BLaER1 (cell line): Measurements from ENCODE around the gene CACUL1.
A peak's percentile ranks its signal among the peaks of the same experiment; 100 is the strongest.
"Not testable (repeated sequence)": the region's sequence is repeated elsewhere in the genome, so short reads cannot be mapped to it uniquely, and the experiment has no call there.

Experiments
- H3K27ac ChIP-seq: shearing (Covaris generic); formaldehyde crosslinking; 2 replicates; pipeline ENCODE4 v1.8.1; 2022
- H3K27me3 ChIP-seq: shearing (Covaris generic); formaldehyde crosslinking; 2 replicates; pipeline ENCODE4 v1.8.1; 2022
- H3K36me3 ChIP-seq: shearing (Covaris generic); formaldehyde crosslinking; 2 replicates; pipeline ENCODE4 v1.8.1; 2022
- H3K4me1 ChIP-seq: shearing (Covaris generic); formaldehyde crosslinking; 2 replicates; pipeline ENCODE4 v1.8.1; 2022
- H3K4me2 ChIP-seq: shearing (Covaris generic); formaldehyde crosslinking; 2 replicates; pipeline ENCODE4 v1.8.1; 2022
- H3K4me3 ChIP-seq: shearing (Covaris generic); formaldehyde crosslinking; 2 replicates; pipeline ENCODE4 v1.8.1; 2022
- H3K9ac ChIP-seq: shearing (Covaris generic); formaldehyde crosslinking; 2 replicates; pipeline ENCODE4 v1.8.1; 2022
- H3K9me3 ChIP-seq: shearing (Covaris generic); formaldehyde crosslinking; 2 replicates; pipeline ENCODE4 v1.8.1; 2022
- H4K20me1 ChIP-seq: shearing (Covaris generic); formaldehyde crosslinking; 2 replicates; pipeline ENCODE4 v1.8.1; 2022
- Cebpa-rat ChIP-seq: shearing (Covaris generic); IDR thresholded peaks from 2 replicates; pipeline ENCODE4 v1.8.1; 2022

CACUL1 gene

GRCh38 chr10:118753331-118754228, 1.2 kb downstream of the CACUL1 start:
- Histone ChIP-seq H3K27ac (peak overlapping the region; percentile 90), H3K4me1 (peaks cover 36% of the 10 kb centered on the region), H3K4me3 (peak overlapping the region; percentile 88), H3K4me2 (peak overlapping the region; percentile 95), H3K9me3 (peaks cover 12% of the 10 kb centered on the region), H3K36me3 (peaks cover 23% of the 10 kb centered on the region), H3K9ac (peak overlapping the region; percentile 87), H4K20me1 (peaks cover 60% of the 10 kb centered on the region), H3K27me3 (no peaks in the 10 kb centered on the region)
- TF ChIP-seq Cebpa-rat = no peak

GRCh38 chr10:118752409-118752808, 2.4 kb downstream of the CACUL1 start:
- Histone ChIP-seq H3K4me3 (peak overlapping the region; percentile 88; the same call in 1 of the 2 replicates), H3K27me3 (no peaks in the 10 kb centered on the region), H3K9me3 (peaks cover 22% of the 10 kb centered on the region), H3K4me1 (peaks cover 36% of the 10 kb centered on the region), H3K36me3 (peaks cover 34% of the 10 kb centered on the region), H3K27ac (no peak overlapping the region), H3K4me2 (peak overlapping the region; percentile 95), H3K9ac (peak overlapping the region; percentile 87), H4K20me1 (peaks cover 72% of the 10 kb centered on the region)
- no peak for TF ChIP-seq Cebpa-rat

- no peak overlapping the region for H3K4me2 ChIP-seq
Observed at GRCh38 chr10:118751265-118751664, 3.5 kb downstream of the CACUL1 start.

GRCh38 chr10:118748041-118748440, 6.7 kb downstream of the CACUL1 start:
- Histone ChIP-seq H3K4me1 (peaks cover 17% of the 10 kb centered on the region), H3K4me3 (no peak overlapping the region), H3K27ac (no peak overlapping the region), H4K20me1 (peaks cover 100% of the 10 kb centered on the region), H3K4me2 (no peak overlapping the region), H3K27me3 (no peaks in the 10 kb centered on the region), H3K9me3 (peaks cover 45% of the 10 kb centered on the region), H3K9ac (no peak overlapping the region), H3K36me3 (peaks cover 62% of the 10 kb centered on the region)
- no peak for TF ChIP-seq Cebpa-rat

More at GRCh38 chr10:118751265-118751664, 3.5 kb downstream of the CACUL1 start:
- Histone ChIP-seq H3K27me3 (no peaks in the 10 kb centered on the region), H3K9me3 (peaks cover 31% of the 10 kb centered on the region), H3K4me1 (peaks cover 31% of the 10 kb centered on the region), H3K4me3 (no peak overlapping the region), H4K20me1 (peaks cover 83% of the 10 kb centered on the region), H3K36me3 (peaks cover 42% of the 10 kb centered on the region), H3K9ac (no peak overlapping the region), H3K27ac (no peak overlapping the region)
- TF ChIP-seq Cebpa-rat = no peak

GRCh38 chr10:118746246-118746645, 8.5 kb downstream of the CACUL1 start:
- H3K9me3 ChIP-seq = peaks cover 51% of the 10 kb centered on the region
- H3K4me3 ChIP-seq = no peak overlapping the region
- H4K20me1 ChIP-seq = peaks cover 100% of the 10 kb centered on the region
- no peak for TF ChIP-seq Cebpa-rat
- H3K36me3 ChIP-seq = peaks cover 62% of the 10 kb centered on the region
- H3K4me1 ChIP-seq = no peaks in the 10 kb centered on the region
- H3K4me2 ChIP-seq = no peak overlapping the region
- H3K27ac ChIP-seq = no peak overlapping the region
- H3K27me3 ChIP-seq = no peaks in the 10 kb centered on the region
- H3K9ac ChIP-seq = no peak overlapping the region

- H3K4me2 ChIP-seq = no peak overlapping the region
- no peak overlapping the region for H3K27ac ChIP-seq
- peaks cover 100% of the 10 kb centered on the region for H4K20me1 ChIP-seq
- TF ChIP-seq Cebpa-rat = no peak
- H3K4me1 ChIP-seq = 0 out of 2 replicates have a peak, but pooled peaks cover 4% of the 10 kb centered on the region
- H3K4me3 ChIP-seq = no peak overlapping the region
- H3K27me3 ChIP-seq = no peaks in the 10 kb centered on the region
- peaks cover 57% of the 10 kb centered on the region for H3K36me3 ChIP-seq
- no peak overlapping the region for H3K9ac ChIP-seq
- peaks cover 62% of the 10 kb centered on the region for H3K9me3 ChIP-seq
Observed at GRCh38 chr10:118745056-118745455, 9.7 kb downstream of the CACUL1 start.

- H3K4me2 ChIP-seq, H3K9ac ChIP-seq, H3K4me1 ChIP-seq, H3K27me3 ChIP-seq, H3K27ac ChIP-seq, H3K4me3 ChIP-seq: not testable (repeated sequence)
- peaks cover 65% of the 10 kb centered on the region for H3K9me3 ChIP-seq
- H4K20me1 ChIP-seq = peaks cover 100% of the 10 kb centered on the region
- peaks cover 55% of the 10 kb centered on the region for H3K36me3 ChIP-seq
Observed at GRCh38 chr10:118744346-118744918, 10.3 kb downstream of the CACUL1 start.

GRCh38 chr10:118742782-118743181, 12.0 kb downstream of the CACUL1 start:
- Histone ChIP-seq H3K4me2 (no peak overlapping the region), H3K4me3 (no peak overlapping the region), H3K27ac (no peak overlapping the region), H3K9me3 (peaks cover 51% of the 10 kb centered on the region), H3K9ac (no peak overlapping the region), H4K20me1 (peaks cover 98% of the 10 kb centered on the region), H3K27me3 (no peaks in the 10 kb centered on the region), H3K36me3 (peaks cover 39% of the 10 kb centered on the region), H3K4me1 (0 out of 2 replicates have a peak, but pooled peaks cover 18% of the 10 kb centered on the region)
- TF ChIP-seq Cebpa-rat = no peak

GRCh38 chr10:118742032-118742431, 12.7 kb downstream of the CACUL1 start:
- H3K36me3 ChIP-seq = peaks cover 32% of the 10 kb centered on the region
- H3K27ac ChIP-seq = no peak overlapping the region
- H3K4me3 ChIP-seq = no peak overlapping the region
- H3K4me1 ChIP-seq = 0 out of 2 replicates have a peak, but pooled peaks cover 18% of the 10 kb centered on the region
- H3K9ac ChIP-seq = no peak overlapping the region
- H3K4me2 ChIP-seq = no peak overlapping the region
- peaks cover 46% of the 10 kb centered on the region for H3K9me3 ChIP-seq
- no peak for TF ChIP-seq Cebpa-rat
- no peaks in the 10 kb centered on the region for H3K27me3 ChIP-seq
- H4K20me1 ChIP-seq = peaks cover 98% of the 10 kb centered on the region

GRCh38 chr10:118738406-118738805, 16.4 kb downstream of the CACUL1 start:
- Histone ChIP-seq H3K9ac (no peak overlapping the region), H4K20me1 (peaks cover 98% of the 10 kb centered on the region), H3K4me2 (no peak overlapping the region), H3K27ac (no peak overlapping the region), H3K4me1 (0 out of 2 replicates have a peak, but pooled peaks cover 18% of the 10 kb centered on the region), H3K27me3 (no peaks in the 10 kb centered on the region), H3K4me3 (no peak overlapping the region), H3K9me3 (peaks cover 28% of the 10 kb centered on the region), H3K36me3 (peaks cover 9% of the 10 kb centered on the region)
- no peak for TF ChIP-seq Cebpa-rat
